Testis (tissue), 2 donors: ENCODE results near the gene TMPO.

Experiments
- POLR2A ChIP-seq: fragments of 450-650 bp; IDR thresholded peaks from one replicate; pipeline ENCODE4 v1.6.1; 2017; ENCODE audit warnings: antibody characterized with exemption, mild to moderate bottlenecking, moderate library complexity
- TF ChIP-seq, protein P1 (sequence below), 3 experiments: fragments of 450-650 bp in 2 of 3; fragments of 200-600 bp in 1 of 3; sonication (generic) in 1 of 3; IDR thresholded peaks; one replicate each; pipeline ENCODE4 v1.5.1; 2016 to 2019; ENCODE audit warnings: antibody characterized with exemption in 3 of 3, mild to moderate bottlenecking in 2 of 3, moderate library complexity in 1 of 3

- TF ChIP-seq POLR2A = no peak
- TF ChIP-seq, protein P1, sequence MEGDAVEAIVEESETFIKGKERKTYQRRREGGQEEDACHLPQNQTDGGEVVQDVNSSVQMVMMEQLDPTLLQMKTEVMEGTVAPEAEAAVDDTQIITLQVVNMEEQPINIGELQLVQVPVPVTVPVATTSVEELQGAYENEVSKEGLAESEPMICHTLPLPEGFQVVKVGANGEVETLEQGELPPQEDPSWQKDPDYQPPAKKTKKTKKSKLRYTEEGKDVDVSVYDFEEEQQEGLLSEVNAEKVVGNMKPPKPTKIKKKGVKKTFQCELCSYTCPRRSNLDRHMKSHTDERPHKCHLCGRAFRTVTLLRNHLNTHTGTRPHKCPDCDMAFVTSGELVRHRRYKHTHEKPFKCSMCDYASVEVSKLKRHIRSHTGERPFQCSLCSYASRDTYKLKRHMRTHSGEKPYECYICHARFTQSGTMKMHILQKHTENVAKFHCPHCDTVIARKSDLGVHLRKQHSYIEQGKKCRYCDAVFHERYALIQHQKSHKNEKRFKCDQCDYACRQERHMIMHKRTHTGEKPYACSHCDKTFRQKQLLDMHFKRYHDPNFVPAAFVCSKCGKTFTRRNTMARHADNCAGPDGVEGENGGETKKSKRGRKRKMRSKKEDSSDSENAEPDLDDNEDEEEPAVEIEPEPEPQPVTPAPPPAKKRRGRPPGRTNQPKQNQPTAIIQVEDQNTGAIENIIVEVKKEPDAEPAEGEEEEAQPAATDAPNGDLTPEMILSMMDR (IDR thresholded peaks at IDR 0.05) = no peak
Measured at GRCh38 chr12:98519257-98519907, 4.0 kb downstream of the TMPO start.
